HG03442 (cell line): ENCODE data around the gene ARID1B.

Experiments used
- ATAC-seq: cut with Tn5 transposase; IDR thresholded peaks from one replicate; pipeline ENCODE4 v1.9.1; 2021; ENCODE audit warnings: mild to moderate bottlenecking, moderate library complexity; ENCODE audit not compliant: unreplicated experiment

Gene ARID1B

DNA sequence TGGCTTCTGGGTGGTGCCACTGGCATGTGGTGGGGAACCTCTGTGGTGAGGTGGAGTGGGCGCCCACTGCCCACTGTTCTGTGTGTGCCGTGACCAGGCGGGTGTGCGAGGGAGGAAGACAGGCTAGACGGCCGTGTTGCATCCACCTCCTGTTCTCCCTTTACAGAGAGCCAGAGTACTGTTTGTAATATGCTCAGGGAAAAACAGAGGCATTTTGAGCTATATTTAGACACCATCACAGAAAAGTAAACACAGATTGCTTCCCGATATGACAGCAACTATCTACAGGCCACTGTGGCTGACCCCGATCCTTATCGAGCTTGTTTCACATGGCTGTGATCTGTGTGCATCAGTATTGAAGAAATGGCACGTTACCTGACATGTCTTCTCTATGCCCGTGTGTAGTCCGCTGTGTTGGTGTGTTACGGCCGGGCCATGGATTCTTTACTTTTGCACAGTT is 45.6 kb downstream of the ARID1B start:
- ATAC-seq, result no peak

DNA sequence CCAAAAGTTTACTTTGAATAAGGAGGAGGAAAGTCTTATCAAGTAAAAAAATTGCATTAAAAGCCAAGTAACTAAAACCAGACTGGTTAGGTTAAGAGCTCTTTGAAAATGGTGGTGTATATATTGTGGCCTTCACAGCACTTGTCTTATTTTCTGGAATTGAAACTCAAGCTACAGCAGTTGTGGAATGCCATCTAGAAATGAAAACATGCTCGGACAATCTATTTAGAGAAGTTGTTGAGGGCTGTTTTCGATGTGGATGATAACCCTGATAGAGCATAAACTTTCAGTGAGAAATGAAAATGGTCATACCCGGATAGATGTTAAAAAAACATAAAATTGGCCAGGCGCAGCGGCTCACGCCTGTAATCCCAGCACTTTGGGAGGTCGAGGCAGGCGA is 47.0 kb downstream of the ARID1B start:
- ATAC-seq, result no peak

DNA sequence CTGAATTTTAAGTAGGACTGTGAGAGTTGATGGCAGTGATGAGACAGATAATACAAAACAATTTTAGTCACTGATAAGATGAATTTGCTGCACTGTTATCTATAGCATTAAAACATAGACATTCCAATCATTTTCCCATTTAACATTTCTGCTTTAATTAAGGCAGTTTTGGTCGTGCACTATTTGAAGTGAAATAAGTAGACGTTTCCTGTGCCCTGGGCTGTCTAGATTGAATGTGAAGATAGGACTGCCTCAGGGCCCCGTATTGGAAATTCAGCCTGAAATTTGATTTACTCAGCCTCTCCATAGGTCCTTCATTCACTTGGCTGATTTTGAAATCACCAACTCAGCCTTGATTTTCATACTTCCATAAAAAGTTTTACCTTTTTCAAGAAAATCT is 48.3 kb downstream of the ARID1B start:
- ATAC-seq, result no peak

DNA sequence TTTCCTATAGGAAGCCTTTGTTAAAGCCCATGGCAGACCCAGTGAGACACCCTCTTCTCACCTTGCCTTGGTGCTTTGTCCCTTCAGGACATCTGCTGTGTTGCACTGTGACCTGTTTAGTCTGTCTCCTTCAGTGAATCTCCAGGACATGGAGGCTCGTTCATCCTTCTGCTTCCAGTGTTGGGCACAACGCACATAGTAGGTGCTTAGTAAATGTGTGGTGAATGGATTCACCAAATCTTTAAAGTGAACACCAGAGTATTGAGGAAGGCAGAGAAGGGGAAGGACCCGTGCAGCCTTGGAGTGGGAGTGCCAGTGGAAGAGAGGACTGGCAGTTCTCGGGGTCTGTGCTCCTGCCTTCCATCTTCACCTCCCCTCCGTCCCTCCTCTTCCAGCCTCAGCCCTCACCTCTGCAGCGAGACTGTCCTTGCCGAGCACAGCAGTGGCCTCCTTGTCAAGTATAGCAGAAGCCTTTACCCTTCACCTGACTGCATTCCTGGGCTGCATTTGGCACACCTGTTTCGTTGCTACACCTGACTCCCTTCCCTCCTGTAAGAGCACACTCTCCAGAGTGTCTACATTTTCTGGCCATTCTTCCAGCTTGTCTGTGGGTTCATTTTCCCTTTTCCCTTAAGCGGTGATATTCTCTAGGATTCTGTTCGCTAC is 49.2 kb downstream of the ARID1B start:
- ATAC-seq, result no peak

DNA sequence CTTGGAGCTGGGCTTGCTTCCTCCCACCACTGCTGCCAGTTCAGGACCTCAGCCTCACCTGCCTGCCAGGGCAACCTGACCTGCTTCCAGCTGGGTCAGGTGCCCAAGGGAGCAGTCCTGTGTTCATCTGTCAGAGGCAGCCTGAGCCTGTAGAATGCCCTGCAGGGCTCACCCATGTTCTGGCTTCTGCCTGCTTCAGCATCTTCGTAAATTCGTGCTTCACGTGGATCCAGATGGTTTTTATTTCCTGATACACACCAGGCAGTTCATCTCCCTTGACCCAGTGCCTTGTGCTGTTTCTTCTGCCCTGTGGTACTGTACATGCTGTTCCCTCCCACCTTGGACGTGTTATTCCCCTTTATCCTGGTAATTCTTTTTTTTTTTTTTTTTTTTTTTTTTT is 50.2 kb downstream of the ARID1B start:
- ATAC-seq, result no peak

DNA sequence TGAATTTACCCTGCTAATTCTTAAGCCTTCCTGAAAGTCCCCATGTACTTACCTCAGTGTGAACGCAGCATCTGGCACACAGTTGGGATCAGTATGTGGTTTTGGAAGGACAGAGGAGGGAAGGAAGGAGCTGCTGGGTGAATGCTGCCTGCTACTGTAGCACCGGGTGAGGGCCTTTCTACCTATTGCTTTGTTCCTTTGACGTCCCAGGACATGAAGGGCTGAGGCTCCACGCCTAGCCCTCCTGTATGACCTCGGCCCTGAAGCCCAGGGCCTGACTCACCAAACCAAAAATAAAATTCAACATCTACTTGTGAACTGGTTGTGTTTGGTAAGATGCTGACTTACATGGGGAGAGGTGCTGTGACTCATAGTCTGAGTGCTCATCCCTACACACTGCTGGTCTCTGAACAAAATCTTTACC is 51.1 kb downstream of the ARID1B start:
- ATAC-seq, result peak; percentile 77

DNA sequence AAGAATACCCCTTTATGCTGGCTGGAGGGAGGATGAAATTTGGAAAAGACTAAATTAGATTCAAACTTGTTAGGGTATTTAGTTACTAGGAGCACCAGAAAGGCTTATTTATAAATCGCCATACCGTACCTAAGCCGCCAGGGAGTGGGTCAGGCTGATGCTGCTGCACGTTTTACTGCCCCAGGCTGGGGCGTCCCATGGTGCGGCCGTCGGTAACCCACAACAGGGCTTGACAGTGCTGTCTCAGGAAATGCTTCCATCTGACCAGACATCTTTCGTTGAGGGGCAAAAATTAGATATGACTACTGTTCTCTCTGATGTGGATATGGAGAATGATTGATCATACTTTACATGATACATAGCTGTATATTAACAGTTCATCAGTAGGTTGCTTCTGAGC is 52.9 kb downstream of the ARID1B start:
- no peak for ATAC-seq

DNA sequence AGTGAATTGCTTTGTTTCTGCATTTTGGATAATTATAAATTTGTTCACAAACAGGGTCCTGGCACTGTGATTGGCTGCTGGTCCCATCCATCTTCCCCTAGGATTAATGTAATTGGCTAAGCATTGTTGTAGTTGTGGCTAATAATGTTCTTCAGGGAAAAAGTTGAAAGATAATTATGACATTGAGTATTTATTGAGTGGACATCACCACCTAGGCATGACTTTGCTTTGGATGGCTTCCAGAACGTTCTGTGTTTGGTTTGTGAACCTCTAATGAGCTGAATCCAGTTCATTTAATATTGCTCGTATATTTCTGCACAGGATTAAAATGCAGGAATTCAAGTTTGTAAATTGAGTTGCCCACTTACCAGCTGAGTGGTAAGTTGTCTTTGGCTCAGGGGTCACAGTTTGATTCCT is 55.1 kb downstream of the ARID1B start:
- ATAC-seq, result no peak

DNA sequence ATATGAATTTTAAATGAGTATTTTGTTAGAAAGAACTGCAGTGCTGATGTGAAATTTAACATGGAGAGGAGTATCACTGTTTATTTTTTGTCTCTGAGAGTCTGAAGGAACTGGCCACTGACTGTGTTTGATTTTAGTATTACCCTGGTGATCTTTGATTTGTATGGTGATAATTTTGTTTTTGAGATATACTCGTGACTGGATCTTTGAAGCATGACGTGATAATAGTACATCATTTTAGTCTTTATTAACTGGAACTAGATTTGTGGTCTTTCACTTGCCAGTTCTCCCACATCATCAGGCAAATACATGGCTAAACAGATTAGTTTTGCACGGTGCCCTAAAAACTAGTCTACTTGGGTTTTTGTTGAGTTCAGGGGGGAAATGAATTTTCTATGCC is 55.5 kb downstream of the ARID1B start:
- ATAC-seq, result no peak

DNA sequence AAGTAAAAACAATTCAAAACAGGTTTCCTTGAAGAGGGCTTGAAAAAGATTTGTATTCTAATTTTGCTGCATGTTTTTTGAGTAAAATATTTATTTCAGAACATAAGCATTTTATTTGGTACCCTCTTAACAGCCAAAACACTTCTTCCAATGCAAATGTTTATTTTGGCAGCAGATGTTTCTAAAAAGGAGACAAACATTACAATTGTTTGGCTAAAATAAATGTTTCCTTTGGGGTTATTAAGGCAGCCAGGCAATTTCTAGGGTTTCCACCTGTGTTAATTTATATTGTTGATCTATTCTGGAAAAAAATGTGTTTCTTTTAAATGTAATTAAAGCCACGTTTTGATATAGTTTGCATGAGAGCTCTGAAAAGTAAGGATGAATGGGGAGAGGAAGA is 56.6 kb downstream of the ARID1B start:
- ATAC-seq, result no peak

DNA sequence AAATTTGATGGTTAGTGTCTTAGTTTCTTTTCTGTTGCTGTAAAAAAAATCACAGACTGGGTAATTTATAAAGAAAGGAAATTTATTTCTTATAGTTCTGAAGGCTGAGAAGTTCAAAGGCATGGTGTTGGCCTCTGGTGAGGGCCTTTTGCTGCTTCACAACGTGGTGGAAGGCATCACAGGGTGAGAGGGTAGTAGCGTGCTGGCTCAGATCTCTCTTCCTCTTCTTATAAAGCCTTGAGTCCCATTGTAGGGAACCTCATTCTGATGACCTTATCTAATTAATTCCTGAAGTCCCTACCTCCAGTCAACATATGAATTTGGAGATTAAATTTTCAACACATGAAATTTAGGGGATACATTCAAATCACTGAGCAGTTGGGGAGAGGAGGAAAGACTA is 62.0 kb downstream of the ARID1B start:
- no peak for ATAC-seq

DNA sequence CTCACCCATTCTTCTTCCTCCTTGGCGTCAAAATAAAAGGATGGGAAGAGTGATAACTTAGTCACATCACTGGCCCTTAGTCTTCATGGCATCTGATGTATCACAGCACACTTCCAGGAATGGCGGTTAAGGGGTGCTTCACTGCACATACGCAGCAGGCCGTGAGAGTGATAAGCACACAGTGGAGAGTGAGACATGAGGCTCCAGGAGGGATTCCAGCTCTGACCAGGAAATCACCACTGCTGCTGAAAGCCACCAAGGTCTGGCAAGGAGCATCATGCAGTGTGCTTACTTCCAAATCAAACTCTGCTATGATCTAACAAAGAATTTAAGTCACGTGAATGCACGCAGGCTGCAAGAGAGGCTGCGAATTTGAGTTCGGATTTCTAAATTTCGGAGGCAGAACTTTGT is 62.4 kb downstream of the ARID1B start:
- ATAC-seq, result no peak

DNA sequence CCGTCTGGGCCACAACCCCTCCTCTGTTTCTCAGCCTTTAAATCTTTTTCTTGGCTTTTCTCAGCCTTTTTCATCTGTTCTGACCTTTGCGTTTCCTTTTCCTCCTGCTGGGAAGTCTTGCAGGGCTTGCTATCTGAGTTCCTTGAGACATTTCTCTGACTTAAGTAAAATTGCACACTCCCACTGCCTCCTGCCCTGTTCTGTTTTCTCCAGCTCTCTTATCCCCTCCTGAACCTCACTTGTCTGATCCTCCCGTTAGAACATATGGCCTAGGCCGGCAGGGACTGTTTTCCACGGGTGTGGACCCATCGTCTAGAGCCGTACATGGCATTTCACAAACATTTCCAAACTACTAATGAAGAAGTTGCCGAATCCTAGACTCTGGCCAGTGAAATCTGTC is 63.0 kb downstream of the ARID1B start:
- no peak for ATAC-seq

DNA sequence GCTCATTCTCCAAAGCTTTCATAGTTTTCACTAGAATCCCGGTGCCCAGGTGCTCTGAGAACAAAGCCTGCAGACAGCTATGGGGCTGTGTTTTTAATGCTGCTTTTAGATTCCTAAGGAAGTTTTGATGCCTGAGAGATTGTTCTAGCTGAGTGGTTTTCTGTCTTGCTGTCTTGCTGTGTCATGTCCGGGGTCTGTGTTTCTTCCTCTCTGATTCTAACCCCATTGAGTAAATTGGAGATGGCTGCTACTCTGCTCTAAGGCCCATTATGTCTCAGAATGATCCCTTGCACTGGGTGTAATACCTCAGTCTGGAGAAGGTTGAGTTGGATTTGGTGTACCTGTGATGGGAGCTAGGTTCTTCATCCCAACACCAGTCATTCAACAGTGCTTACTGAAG is 63.4 kb downstream of the ARID1B start:
- no peak for ATAC-seq

DNA sequence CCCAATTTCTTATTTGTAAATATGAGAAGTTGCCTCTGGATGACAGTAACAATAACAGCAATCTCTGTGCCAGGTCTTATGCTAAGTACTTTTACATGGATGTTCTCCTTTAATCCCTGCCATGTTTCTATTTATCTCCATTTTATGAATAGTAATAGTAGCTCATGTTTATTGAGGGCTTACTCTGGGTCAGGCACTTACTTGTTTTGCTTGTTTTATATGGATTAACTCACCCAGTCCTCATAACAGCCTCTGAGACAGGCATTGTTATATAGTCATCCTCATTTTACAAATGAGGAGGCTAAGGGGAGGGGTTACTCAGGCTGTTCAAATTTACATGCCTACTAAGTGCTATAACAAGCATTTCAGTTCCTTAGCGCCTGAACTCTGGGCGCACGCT is 64.3 kb downstream of the ARID1B start:
- no peak for ATAC-seq

DNA sequence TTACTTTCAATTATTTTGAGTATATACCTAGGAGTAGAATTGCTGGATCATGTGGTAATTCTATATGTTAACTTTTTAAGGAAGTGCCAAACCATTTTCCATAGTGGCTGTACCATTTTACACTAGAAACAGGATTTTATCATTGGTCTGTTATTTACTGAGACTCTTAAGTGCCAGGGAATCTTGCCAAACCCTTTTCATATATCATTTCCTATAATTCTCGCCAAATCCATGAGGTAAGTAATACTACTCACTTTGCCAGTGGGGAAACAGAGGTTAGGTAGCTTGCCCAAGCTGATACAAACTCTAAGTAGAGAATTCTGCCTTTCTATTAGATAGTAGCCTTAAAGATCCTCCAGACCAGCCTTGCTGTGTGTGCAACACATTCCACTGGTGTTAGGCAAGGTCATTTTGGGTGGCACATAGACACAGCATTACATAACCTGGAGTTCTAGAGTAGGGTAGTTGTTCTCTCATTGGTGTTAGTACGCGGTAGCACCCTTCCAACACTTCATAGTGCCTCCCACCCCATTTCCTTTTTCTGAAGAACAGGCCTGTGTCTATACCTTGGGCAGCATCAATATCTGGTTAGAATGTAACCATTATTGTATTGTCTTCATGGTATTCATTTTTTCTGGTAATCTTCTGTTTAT is 65.5 kb downstream of the ARID1B start:
- no peak for ATAC-seq

DNA sequence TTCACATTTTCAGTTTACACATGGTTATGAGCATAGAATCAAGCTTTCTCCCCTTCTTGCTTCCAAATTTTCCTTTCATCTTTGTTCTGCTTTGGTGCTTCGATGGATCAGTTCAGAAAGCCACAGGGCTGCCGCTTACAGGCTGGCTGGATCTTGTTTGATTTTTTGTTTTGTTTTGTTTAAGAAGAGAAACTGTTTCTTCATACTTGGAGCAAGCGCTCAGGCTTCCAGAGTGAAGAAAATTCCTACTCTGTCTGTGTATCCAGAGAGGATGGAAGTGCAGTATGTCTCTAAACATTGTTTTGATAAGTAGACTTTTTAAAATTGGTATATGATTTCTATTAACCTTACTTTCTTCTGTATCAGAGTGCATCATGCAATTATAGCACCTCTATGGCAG is 66.9 kb downstream of the ARID1B start:
- ATAC-seq, result no peak

DNA sequence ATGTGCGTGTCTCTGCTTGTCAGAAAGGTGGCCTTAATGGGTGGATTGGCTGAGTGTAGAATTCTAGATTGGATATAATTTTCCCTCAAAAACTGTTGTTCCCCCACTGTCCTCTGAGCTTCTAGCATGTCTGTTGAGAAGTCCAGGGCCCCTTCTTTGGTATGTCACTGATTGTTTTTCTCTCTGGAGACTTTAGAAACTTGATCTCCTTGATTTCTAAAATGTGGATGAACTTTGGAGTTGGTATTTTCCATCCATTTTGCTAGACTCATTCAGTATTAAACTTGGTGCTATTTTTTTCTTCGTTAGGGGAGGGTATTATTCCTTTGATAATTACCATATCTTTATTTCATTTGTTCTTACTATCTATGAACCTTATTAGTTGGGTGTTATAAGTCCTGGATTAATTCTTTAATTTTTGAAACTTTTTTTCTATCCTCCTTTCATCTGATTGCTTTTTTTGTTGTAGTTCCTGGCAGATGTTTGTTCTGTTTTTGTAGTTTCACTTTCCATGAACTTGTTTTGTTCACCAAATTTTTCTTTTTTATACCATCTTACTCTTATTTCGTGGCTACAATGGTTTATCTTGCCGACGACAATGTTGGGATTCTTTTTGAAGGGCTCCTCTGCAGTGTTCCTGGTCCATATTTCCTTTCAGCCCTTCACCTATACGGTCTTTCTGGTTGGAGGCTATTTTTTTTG is 68.4 kb downstream of the ARID1B start:
- no peak for ATAC-seq

DNA sequence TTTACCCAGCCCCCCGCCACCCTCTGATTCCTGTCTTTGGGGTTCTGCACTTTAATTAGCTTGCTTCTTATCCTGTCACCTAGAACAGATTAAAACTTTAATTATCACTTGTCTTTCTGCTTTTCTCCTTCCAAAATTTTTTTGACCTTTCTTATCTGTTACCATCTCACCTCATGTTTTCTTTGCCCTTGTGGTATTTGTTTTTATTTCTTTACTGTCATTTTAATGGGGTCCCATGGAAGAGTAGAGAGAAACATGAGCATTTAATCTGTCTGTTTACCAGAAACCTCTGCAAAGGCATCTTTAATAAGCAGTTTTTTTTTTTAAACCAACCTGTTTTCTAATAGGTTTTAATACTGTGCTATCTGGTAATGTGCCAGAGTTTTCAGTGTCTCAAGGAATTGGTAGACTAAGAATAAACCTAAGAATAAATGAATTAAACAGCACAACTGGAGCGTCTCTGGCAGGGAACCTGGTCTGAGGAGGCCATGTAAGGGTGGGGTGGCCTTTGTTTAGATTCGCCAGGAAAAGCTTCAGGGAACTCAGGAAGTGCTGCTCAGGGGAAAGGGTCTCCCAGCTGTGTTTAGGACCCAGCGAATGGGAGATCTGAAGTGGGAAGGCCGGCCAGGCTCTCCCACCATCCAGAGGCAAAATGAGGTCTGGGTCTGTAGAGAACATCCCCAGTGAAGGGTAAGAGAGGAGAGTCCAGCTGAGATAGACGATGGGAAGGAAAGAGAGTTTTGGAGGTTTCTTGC is 69.8 kb downstream of the ARID1B start:
- ATAC-seq, result no peak

DNA sequence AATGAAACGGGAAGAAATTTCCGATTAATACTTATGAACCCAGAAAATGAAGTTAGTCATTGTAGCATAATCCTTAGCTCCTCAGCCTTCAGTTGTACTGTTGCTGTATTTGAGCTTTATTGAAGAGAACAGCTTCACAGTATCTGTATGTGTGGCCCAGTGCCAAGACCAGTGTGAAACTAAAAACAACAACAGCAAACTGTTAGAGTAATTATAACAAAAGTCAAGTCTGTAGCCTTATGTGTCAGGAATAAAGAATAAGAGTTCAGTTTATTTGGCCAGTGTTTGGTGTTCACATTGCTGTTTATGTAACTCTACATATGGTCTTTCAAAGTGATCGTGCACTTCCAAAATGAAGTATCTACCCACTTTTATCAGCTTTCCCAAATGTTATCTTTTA is 70.9 kb downstream of the ARID1B start:
- no peak for ATAC-seq

DNA sequence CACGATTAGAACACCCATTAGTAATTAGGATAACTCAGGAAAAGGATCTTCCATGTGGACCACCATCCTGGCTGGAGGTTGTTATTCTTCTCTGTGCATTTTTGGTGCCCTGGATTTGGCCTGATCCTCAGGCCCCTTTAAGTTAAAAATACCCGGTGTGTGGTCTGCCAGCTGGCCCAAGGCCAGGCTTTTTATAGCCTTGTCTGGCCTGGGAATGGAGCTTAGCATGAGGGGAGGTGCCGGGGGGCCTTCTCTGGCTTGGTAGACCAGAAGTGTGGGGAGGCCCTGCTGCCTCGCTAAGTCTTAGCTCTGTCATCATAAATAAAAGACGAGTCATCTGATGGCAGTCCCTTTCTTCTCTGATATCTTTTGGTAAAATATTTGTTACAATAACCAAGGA is 71.4 kb downstream of the ARID1B start:
- no peak for ATAC-seq

DNA sequence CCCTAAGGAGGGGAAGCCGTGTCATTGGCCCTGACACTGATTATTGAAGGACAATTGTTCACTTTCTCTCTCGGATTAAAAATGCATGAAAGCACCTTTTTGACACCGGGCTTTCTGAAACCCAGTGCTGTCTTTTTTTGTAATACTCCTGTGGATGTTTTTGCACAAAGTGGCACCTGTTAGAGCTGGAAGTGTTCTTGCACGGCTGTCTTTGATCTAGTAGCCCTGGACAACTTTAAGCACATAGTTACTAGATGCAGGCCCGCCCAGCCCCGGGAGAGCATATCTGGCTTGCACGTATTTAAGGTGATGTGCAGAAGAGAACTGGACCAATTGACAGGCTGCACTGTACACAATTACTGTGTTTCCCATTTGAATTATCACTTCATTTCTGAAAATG is 72.6 kb downstream of the ARID1B start:
- ATAC-seq, result no peak
